HepG2 (cell line): ENCODE data around the gene NEU4. TPM values are rescaled to one million over a fixed set of nuclear protein-coding genes. Genes with fewer than 3 reads are reported as not detected.

Experiments used
- KDM5B ChIP-seq: sonication (generic); formaldehyde crosslinking; IDR thresholded peaks from 2 replicates; pipeline ENCODE4 v1.4.0; 2020; ENCODE audit warnings: missing genetic modification reagents, mild to moderate bottlenecking, borderline replicate concordance
- MLLT10 ChIP-seq: sonication (generic); formaldehyde crosslinking; IDR thresholded peaks from 2 replicates; pipeline ENCODE4 v1.4.0; 2020; ENCODE audit warnings: missing genetic modification reagents
- MYC ChIP-seq: sonication (generic); formaldehyde crosslinking; IDR thresholded peaks from 2 replicates; pipeline ENCODE4 v1.9.0; 2021; ENCODE audit warnings: missing genetic modification reagents, borderline replicate concordance
- ONECUT2 ChIP-seq: sonication (generic); formaldehyde crosslinking; IDR thresholded peaks from 2 replicates; pipeline ENCODE4 v1.4.0; 2020; ENCODE audit warnings: missing genetic modification reagents
- POLR2AphosphoS2 ChIP-seq: IDR thresholded peaks from 2 replicates; pipeline ENCODE4 v1.6.1; 2011; ENCODE audit warnings: low read depth, low read length, improper control_type of control experiment
- PRMT3 ChIP-seq: sonication (generic); formaldehyde crosslinking; IDR thresholded peaks from 2 replicates; pipeline ENCODE4 v1.8.1; 2022; ENCODE audit warnings: low read depth, mild to moderate bottlenecking, moderate library complexity, missing genetic modification reagents, borderline replicate concordance
- ZC3H13 ChIP-seq: sonication (generic); formaldehyde crosslinking; IDR thresholded peaks from 2 replicates; pipeline ENCODE4 v1.8.1; 2023; ENCODE audit warnings: mild to moderate bottlenecking, missing genetic modification reagents, moderate library complexity
- ZMYM4 ChIP-seq: sonication (generic); formaldehyde crosslinking; IDR thresholded peaks from 2 replicates; pipeline ENCODE4 v1.8.1; 2023; ENCODE audit warnings: mild to moderate bottlenecking, missing genetic modification reagents
- ZNF317 ChIP-seq: sonication (generic); formaldehyde crosslinking; IDR thresholded peaks from 2 replicates; pipeline ENCODE4 v1.5.0; 2020; ENCODE audit warnings: mild to moderate bottlenecking, missing genetic modification reagents
- ZNF337 ChIP-seq: sonication (generic); formaldehyde crosslinking; IDR thresholded peaks from 2 replicates; pipeline ENCODE4 v1.5.1; 2020; ENCODE audit warnings: missing genetic modification reagents, low read depth, mild to moderate bottlenecking, borderline replicate concordance
- ZNF713 ChIP-seq: sonication (generic); formaldehyde crosslinking; IDR thresholded peaks from 2 replicates; pipeline ENCODE4 v1.4.0; 2020; ENCODE audit warnings: mild to moderate bottlenecking, missing genetic modification reagents
- ZNF747 ChIP-seq: sonication (generic); formaldehyde crosslinking; IDR thresholded peaks from 2 replicates; pipeline ENCODE4 v1.8.1; 2023; ENCODE audit warnings: missing genetic modification reagents, mild to moderate bottlenecking, borderline replicate concordance
- ZSCAN9 ChIP-seq: IDR thresholded peaks from 2 replicates; pipeline ENCODE4 v1.6.1; 2016; ENCODE audit warnings: borderline replicate concordance
- polyA plus RNA-seq, 8 experiments: library from polyadenylated mRNA; depleted of rRNA in 3 of 8; stranded (reverse) in 7 of 8; unstranded in 1 of 8; fragments of >200 nt; fragmentation: Illumina TruSeq in 4 of 8; extraction: Trizol in 4 of 8; gene quantifications; 2 replicates each; pipeline versions ENCODE4 v1.2.1 to v1.2.3, GENCODE V29; 2011 to 2016; ENCODE audit warnings: low read depth in 4 of 8, missing spikeins in 1 of 8, mixed read lengths in 1 of 8; ENCODE audit not compliant: insufficient read depth in 1 of 8
- total RNA-seq, 5 experiments: library from RNA; depleted of rRNA; stranded (reverse); fragments of >200 nt; fragmentation: Illumina TruSeq; extraction: Trizol; gene quantifications; 2 replicates each; pipeline ENCODE4 v1.2.3, GENCODE V29; 2016; ENCODE audit warnings: low read depth in 1 of 5
- TF ChIP-seq, protein P1 (sequence below): sonication (generic); formaldehyde crosslinking; IDR thresholded peaks from 2 replicates; pipeline ENCODE4 v1.5.1; 2020; ENCODE audit warnings: missing genetic modification reagents, mild to moderate bottlenecking, borderline replicate concordance
- TF ChIP-seq, protein P2 (sequence below): sonication (generic); formaldehyde crosslinking; IDR thresholded peaks from 2 replicates; pipeline ENCODE4 v1.5.0; 2020; ENCODE audit warnings: missing genetic modification reagents, mild to moderate bottlenecking, borderline replicate concordance
- TF ChIP-seq, protein P3 (sequence below): sonication (generic); formaldehyde crosslinking; IDR thresholded peaks from 2 replicates; pipeline ENCODE4 v1.4.0; 2020; ENCODE audit warnings: missing genetic modification reagents
- TF ChIP-seq, protein P4 (sequence below): sonication (generic); formaldehyde crosslinking; IDR thresholded peaks from 2 replicates; pipeline ENCODE4 v1.8.1; 2023; ENCODE audit warnings: mild to moderate bottlenecking, missing genetic modification reagents
- TF ChIP-seq, protein P5 (sequence below): sonication (generic); formaldehyde crosslinking; IDR thresholded peaks from 2 replicates; pipeline ENCODE4 v1.4.0; 2020; ENCODE audit warnings: missing genetic modification reagents, mild to moderate bottlenecking, borderline replicate concordance
- TF ChIP-seq, protein P6 (sequence below): sonication (generic); formaldehyde crosslinking; IDR thresholded peaks from 2 replicates; pipeline ENCODE4 v1.8.0; 2022; ENCODE audit warnings: missing genetic modification reagents, mild to moderate bottlenecking, inconsistent platforms, borderline replicate concordance

The NEU4 gene
- total and polyA plus RNA-seq, 2 of the 13 experiments (the other 11 are each of a cell fraction or from before 2014, with no cell fraction given) = 53.5 to 107 TPM

DNA sequence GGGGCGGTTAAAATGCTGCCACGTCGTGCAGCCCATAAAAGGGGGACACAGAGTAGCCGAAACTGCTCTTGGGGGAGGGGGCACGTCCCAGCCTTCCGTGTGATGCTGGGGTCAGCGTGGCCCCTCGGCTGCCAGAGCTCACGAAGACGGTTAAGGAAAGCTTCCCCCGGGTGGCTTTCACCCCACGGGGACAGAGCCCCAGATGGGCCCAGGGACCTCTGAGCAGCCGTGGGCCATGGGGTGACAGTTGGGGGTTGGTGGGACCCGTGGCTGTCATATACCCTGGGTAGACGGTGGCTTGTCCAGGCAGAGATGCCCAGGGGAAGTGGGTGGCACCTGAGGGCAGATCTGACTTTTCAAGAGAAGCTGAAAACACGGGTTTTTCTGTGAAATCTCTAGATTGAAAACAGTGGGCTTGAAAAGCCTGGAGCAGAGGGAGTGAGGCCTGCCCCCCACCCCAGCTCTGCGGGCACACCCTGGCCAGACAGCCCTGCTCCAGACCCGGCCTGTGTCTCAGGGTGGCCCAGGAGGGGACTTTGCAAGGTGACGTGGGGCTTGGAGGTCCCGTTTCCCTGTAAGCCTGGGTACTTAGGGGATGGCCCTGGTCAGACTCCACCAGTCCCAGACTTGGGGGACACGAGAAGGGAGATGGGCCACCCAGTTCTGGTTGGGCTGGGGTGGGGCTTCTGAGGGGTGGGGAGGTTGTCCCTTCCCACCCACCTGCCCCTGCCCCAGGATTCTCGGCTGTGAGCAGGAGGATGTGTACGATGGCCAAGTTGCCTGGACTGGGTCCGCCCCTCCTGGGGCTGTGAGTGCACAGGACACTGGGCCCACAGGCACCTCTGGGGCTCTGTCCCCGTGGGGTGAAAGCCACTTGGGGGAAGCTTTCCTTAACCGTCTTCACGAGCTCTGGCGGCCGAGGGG, 652 bp downstream of the NEU4 start (continued):
- TF ChIP-seq POLR2AphosphoS2 (peak; percentile 15; the same call in 1 of the 2 replicates), ZNF317 (CRISPR knock-in tag) (0 out of 2 replicates have a peak, but pooled peaks have one; percentile 20), ZC3H13 (0 out of 2 replicates have a peak, but pooled peaks have one; percentile 3), PRMT3 (CRISPR knock-in tag) (no peak), ONECUT2 (no peak), ZNF713 (CRISPR knock-in tag) (no peak), KDM5B (CRISPR knock-in tag) (0 out of 2 replicates have a peak, but pooled peaks have one; percentile 8), ZNF337 (0 out of 2 replicates have a peak, but pooled peaks have one; percentile 1), MYC (CRISPR knock-in tag) (0 out of 2 replicates have a peak, but pooled peaks have one; percentile 26), ZNF747 (CRISPR knock-in tag) (no peak), ZSCAN9 (CRISPR knock-in tag) (no peak), MLLT10 (CRISPR knock-in tag) (0 out of 2 replicates have a peak, but pooled peaks have one; percentile 18), ZMYM4 (CRISPR knock-in tag) (no peak)
- TF ChIP-seq, protein P1, sequence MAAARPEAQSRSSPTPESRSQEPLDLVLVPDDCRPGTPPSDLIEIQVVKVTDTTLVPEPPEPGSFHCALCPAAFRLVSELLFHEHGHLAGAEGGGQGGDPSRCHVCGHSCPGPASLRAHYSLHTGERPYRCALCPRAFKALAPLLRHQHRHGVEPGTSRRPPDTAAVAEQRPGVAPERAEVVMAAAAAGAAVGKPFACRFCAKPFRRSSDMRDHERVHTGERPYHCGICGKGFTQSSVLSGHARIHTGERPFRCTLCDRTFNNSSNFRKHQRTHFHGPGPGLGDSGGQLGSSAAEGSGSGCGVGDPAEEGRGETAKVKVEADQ (CRISPR knock-in tag) = no peak
- TF ChIP-seq, protein P2, sequence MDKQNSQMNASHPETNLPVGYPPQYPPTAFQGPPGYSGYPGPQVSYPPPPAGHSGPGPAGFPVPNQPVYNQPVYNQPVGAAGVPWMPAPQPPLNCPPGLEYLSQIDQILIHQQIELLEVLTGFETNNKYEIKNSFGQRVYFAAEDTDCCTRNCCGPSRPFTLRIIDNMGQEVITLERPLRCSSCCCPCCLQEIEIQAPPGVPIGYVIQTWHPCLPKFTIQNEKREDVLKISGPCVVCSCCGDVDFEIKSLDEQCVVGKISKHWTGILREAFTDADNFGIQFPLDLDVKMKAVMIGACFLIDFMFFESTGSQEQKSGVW (CRISPR knock-in tag) = no peak
- TF ChIP-seq, protein P3, sequence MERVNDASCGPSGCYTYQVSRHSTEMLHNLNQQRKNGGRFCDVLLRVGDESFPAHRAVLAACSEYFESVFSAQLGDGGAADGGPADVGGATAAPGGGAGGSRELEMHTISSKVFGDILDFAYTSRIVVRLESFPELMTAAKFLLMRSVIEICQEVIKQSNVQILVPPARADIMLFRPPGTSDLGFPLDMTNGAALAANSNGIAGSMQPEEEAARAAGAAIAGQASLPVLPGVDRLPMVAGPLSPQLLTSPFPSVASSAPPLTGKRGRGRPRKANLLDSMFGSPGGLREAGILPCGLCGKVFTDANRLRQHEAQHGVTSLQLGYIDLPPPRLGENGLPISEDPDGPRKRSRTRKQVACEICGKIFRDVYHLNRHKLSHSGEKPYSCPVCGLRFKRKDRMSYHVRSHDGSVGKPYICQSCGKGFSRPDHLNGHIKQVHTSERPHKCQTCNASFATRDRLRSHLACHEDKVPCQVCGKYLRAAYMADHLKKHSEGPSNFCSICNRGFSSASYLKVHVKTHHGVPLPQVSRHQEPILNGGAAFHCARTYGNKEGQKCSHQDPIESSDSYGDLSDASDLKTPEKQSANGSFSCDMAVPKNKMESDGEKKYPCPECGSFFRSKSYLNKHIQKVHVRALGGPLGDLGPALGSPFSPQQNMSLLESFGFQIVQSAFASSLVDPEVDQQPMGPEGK (CRISPR knock-in tag) = peak; percentile 66; the same call in 1 of the 2 replicates
- TF ChIP-seq, protein P4, sequence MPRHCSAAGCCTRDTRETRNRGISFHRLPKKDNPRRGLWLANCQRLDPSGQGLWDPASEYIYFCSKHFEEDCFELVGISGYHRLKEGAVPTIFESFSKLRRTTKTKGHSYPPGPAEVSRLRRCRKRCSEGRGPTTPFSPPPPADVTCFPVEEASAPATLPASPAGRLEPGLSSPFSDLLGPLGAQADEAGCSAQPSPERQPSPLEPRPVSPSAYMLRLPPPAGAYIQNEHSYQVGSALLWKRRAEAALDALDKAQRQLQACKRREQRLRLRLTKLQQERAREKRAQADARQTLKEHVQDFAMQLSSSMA (CRISPR knock-in tag) = 0 out of 2 replicates have a peak, but pooled peaks have one; percentile 33
- TF ChIP-seq, protein P5, sequence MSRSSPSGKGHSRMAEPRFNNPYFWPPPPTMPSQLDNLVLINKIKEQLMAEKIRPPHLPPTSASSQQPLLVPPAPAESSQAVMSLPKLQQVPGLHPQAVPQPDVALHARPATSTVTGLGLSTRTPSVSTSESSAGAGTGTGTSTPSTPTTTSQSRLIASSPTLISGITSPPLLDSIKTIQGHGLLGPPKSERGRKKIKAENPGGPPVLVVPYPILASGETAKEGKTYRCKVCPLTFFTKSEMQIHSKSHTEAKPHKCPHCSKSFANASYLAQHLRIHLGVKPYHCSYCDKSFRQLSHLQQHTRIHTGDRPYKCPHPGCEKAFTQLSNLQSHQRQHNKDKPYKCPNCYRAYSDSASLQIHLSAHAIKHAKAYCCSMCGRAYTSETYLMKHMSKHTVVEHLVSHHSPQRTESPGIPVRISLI (CRISPR knock-in tag) = no peak
- TF ChIP-seq, protein P6, sequence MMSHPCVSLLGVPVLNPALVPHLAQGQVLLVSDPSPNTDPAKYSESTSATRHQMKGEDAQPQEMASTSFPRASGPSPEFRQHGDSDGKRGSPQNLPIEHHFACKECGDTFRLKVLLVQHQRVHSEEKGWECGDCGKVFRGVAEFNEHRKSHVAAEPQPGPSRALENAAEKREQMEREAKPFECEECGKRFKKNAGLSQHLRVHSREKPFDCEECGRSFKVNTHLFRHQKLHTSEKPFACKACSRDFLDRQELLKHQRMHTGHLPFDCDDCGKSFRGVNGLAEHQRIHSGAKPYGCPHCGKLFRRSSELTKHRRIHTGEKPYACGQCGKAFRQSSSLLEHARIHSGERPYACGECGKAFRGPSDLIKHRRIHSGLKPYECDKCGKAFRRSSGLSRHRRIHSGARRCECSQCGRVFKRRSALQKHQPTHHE (CRISPR knock-in tag) = no peak
